ENCODE data around the gene KRTAP10-12.

The KRTAP10-12 gene

DNA sequence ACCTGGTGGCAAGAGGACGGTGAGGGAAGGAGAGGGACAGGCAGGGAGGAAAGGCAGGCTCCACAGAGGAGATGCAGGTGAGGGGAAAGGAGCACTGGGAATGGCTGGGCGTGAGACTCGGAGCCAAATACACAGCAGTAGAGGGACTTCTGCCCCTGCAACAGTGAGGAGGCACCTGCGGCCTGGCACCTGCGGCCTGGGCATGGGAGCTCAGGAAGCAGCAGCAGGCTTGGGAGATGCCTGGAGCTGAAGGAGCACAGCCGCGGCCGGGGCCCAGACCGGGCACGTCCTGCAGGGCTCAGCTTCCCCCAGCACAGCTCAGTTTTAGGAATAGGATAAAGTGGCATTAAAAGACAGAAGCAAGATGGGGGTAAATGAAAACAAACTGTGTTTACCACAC is 35.3 kb downstream of the KRTAP10-12 start:
- H3K4me1 ChIP-seq (ENCODE audit: control insufficient read depth in 2 of 2, insufficient read depth in 2 of 2, low read length in 2 of 2): peaks cover 0 to 4% of the 10 kb centered on the region in 2 donors
- no peak overlapping the region for H3K27ac ChIP-seq (ENCODE audit: low read depth in 2 of 2, low read length in 2 of 2)
- H3K9ac ChIP-seq (ENCODE audit: low read depth in 1 of 2, low read length in 2 of 2): no peak overlapping the region
- H3K36me3 ChIP-seq (ENCODE audit: control insufficient read depth in 2 of 2, insufficient read depth in 2 of 2, low read length in 2 of 2): no peaks in the 10 kb centered on the region
- H3K9me3 ChIP-seq (ENCODE audit: control insufficient read depth in 2 of 2, low read length in 2 of 2): peaks cover 0 to under 1% of the 10 kb centered on the region in 2 donors
- H3K4me3 ChIP-seq (ENCODE audit: low read length in 2 of 2): no peak overlapping the region
- H3K27me3 ChIP-seq (ENCODE audit: control insufficient read depth in 2 of 2, insufficient read depth in 2 of 2, low read length in 2 of 2): no peaks in the 10 kb centered on the region

DNA sequence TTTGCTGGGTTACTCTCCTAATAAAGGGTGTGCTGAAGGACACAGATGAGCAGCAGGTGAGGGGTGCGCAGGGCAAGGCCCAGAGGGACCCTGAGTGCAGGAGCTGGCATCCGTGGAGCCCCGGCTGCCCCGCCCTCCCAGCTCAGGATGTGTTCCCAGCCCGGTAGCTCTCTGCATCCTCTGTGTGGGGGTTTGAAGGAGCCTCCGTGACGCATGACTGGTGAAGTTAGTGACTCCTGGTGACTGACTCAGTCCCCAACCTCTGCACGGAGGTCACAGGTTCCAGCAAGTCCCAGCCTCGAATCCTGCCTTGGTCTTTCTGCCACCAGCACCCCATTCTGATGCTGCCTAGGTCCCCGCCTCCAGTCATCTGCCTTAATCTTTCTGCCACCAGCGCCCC is 36.0 kb downstream of the KRTAP10-12 start:
- Histone ChIP-seq H3K4me1 (ENCODE audit: control insufficient read depth in 2 of 2, insufficient read depth in 2 of 2, low read length in 2 of 2) (peaks cover 0 to 4% of the 10 kb centered on the region in 2 donors), H3K9me3 (ENCODE audit: control insufficient read depth in 2 of 2, low read length in 2 of 2) (peaks cover 0 to 3% of the 10 kb centered on the region in 2 donors), H3K27ac (ENCODE audit: low read depth in 2 of 2, low read length in 2 of 2) (no peak overlapping the region), H3K27me3 (ENCODE audit: control insufficient read depth in 2 of 2, insufficient read depth in 2 of 2, low read length in 2 of 2) (no peaks in the 10 kb centered on the region), H3K4me3 (ENCODE audit: low read length in 2 of 2) (no peak overlapping the region), H3K9ac (ENCODE audit: low read depth in 1 of 2, low read length in 2 of 2) (no peak overlapping the region), H3K36me3 (ENCODE audit: control insufficient read depth in 2 of 2, insufficient read depth in 2 of 2, low read length in 2 of 2) (no peaks in the 10 kb centered on the region)

DNA sequence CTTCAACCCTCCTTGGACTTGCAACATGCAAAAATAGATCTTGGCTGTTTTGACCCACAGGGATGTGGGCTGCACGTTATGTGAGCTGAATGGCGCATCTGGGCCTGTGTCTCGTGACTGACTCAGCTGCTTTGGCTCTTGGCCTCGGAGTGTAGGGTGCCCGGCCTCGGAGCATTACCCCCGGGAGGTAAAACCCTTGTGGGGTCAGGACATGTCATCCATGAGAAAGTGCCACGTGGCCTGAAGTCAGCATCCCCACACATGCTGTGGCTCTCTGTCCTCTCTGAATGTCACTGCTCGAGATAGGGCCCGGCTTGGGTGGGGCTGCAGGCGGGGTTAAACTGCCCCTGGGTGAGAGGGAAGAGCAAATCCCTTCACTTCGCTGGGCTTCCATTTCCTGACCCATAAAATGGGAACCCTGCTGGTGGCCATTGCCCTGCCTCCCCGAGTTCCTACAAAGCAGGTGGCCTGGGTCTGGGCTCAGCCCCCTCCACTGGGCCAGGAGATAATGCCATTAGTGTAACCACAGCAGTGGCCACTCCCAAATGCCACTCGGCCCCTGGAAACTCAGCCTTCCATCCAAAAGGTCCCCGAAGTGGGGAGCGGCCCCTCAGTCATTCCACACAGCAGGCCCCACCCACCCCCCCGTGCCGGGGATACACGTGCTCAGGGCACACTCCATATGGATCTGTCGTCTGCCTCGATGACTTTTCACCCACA is 37.2 kb downstream of the KRTAP10-12 start:
- H3K4me3 ChIP-seq (ENCODE audit: low read length in 2 of 2): no peak overlapping the region
- H3K27ac ChIP-seq (ENCODE audit: low read depth in 2 of 2, low read length in 2 of 2): no peak overlapping the region
- peaks cover 0 to 4% of the 10 kb centered on the region in 2 donors for H3K4me1 ChIP-seq (ENCODE audit: control insufficient read depth in 2 of 2, insufficient read depth in 2 of 2, low read length in 2 of 2)
- H3K36me3 ChIP-seq (ENCODE audit: control insufficient read depth in 2 of 2, insufficient read depth in 2 of 2, low read length in 2 of 2): no peaks in the 10 kb centered on the region
- H3K9ac ChIP-seq (ENCODE audit: low read depth in 1 of 2, low read length in 2 of 2): no peak overlapping the region
- H3K9me3 ChIP-seq (ENCODE audit: control insufficient read depth in 2 of 2, low read length in 2 of 2): peaks cover 0 to 3% of the 10 kb centered on the region in 2 donors
- no peaks in the 10 kb centered on the region for H3K27me3 ChIP-seq (ENCODE audit: control insufficient read depth in 2 of 2, insufficient read depth in 2 of 2, low read length in 2 of 2)

DNA sequence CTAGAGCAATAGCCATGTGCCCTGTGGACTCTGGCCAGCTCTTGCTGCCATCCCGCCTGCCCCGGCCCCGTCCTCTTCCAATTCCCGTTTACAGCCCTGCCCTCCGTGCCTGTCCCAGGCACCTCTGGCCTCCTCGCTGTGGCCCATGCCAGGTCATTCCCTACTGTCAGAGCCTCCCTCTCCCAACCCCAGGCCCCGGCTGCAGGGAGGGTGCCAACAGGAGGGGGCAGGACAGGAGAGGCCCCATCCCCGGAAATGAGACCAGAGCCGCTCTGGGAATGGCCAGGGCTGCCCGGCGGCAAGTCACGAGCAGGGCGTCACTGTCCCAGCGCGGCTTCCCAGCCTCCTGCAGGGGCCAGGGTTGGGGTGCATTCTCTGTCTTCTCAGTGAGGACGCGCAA is 37.9 kb downstream of the KRTAP10-12 start:
- Histone ChIP-seq H3K27ac (ENCODE audit: low read depth in 2 of 2, low read length in 2 of 2) (no peak overlapping the region), H3K9ac (ENCODE audit: low read depth in 1 of 2, low read length in 2 of 2) (no peak overlapping the region), H3K27me3 (ENCODE audit: control insufficient read depth in 2 of 2, insufficient read depth in 2 of 2, low read length in 2 of 2) (no peaks in the 10 kb centered on the region), H3K4me3 (ENCODE audit: low read length in 2 of 2) (no peak overlapping the region), H3K9me3 (ENCODE audit: control insufficient read depth in 2 of 2, low read length in 2 of 2) (peaks cover 0 to 3% of the 10 kb centered on the region in 2 donors), H3K36me3 (ENCODE audit: control insufficient read depth in 2 of 2, insufficient read depth in 2 of 2, low read length in 2 of 2) (no peaks in the 10 kb centered on the region), H3K4me1 (ENCODE audit: control insufficient read depth in 2 of 2, insufficient read depth in 2 of 2, low read length in 2 of 2) (peaks cover 0 to 4% of the 10 kb centered on the region in 2 donors)

DNA sequence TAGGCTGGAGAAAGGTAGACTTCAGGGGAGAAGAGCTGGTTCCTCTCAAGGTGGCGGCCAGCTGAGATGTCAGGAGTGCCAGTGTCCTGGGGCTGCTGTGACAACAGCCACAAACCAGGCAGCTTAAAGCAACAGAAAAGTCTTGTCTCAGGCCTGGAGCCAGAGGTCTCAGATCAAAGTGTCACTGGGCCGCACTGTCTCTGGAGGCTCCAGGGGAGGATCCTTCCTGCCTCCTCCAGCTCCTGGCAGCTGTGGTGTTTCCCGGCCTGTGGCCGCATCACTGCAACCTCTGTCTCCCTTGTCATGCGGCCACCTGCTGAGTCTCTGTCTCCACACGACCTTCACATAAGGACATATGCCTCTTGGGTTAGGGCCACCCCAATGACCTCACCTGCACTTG is 38.8 kb downstream of the KRTAP10-12 start:
- Histone ChIP-seq H3K9me3 (ENCODE audit: control insufficient read depth in 2 of 2, low read length in 2 of 2) (peaks cover 0 to 3% of the 10 kb centered on the region in 2 donors), H3K36me3 (ENCODE audit: control insufficient read depth in 2 of 2, insufficient read depth in 2 of 2, low read length in 2 of 2) (no peaks in the 10 kb centered on the region), H3K4me1 (ENCODE audit: control insufficient read depth in 2 of 2, insufficient read depth in 2 of 2, low read length in 2 of 2) (peaks cover 0 to 4% of the 10 kb centered on the region in 2 donors), H3K27me3 (ENCODE audit: control insufficient read depth in 2 of 2, insufficient read depth in 2 of 2, low read length in 2 of 2) (no peaks in the 10 kb centered on the region), H3K4me3 (ENCODE audit: low read length in 2 of 2) (no peak overlapping the region), H3K27ac (ENCODE audit: low read depth in 2 of 2, low read length in 2 of 2) (no peak overlapping the region), H3K9ac (ENCODE audit: low read depth in 1 of 2, low read length in 2 of 2) (no peak overlapping the region)

DNA sequence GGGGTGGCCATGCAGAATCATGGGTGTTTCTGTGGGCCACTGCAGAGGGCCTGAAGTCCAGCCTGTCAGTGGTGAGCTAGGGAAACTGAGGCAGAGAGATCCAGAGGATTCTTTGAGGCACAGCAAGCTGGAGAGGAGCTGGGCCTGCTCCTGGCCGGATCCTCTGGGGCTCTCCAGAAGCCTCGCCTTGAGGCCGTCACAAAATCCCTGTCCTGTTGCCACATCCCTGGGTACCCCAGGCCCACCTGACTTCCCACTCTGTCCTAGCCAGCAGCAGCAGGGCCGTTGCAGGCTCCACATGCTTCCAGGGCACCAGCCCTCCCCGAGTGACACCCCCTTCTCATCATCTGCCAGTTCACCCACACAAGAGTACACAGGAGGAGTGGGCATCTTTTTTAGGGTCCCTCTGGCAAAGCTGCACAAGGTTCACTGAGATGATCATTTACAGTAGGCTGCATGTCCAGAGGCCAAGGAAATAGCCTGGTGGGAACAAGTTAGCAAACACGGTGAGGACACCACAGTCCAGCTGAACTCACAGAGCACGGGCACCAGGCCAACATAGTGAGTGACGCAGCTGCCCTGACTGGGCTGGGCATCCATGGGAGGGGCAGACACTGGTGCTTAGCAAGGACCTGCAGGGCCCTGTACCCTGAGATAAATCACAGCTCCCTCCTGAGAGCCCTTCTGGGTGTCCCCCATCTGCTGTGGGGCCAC is 39.5 kb downstream of the KRTAP10-12 start:
- Histone ChIP-seq H3K4me1 (ENCODE audit: control insufficient read depth in 2 of 2, insufficient read depth in 2 of 2, low read length in 2 of 2) (peaks cover 0 to 4% of the 10 kb centered on the region in 2 donors), H3K4me3 (ENCODE audit: low read length in 2 of 2) (no peak overlapping the region), H3K27ac (ENCODE audit: low read depth in 2 of 2, low read length in 2 of 2) (no peak overlapping the region), H3K36me3 (ENCODE audit: control insufficient read depth in 2 of 2, insufficient read depth in 2 of 2, low read length in 2 of 2) (no peaks in the 10 kb centered on the region), H3K9me3 (ENCODE audit: control insufficient read depth in 2 of 2, low read length in 2 of 2) (peaks cover 0 to 3% of the 10 kb centered on the region in 2 donors), H3K27me3 (ENCODE audit: control insufficient read depth in 2 of 2, insufficient read depth in 2 of 2, low read length in 2 of 2) (no peaks in the 10 kb centered on the region), H3K9ac (ENCODE audit: low read depth in 1 of 2, low read length in 2 of 2) (no peak overlapping the region)

DNA sequence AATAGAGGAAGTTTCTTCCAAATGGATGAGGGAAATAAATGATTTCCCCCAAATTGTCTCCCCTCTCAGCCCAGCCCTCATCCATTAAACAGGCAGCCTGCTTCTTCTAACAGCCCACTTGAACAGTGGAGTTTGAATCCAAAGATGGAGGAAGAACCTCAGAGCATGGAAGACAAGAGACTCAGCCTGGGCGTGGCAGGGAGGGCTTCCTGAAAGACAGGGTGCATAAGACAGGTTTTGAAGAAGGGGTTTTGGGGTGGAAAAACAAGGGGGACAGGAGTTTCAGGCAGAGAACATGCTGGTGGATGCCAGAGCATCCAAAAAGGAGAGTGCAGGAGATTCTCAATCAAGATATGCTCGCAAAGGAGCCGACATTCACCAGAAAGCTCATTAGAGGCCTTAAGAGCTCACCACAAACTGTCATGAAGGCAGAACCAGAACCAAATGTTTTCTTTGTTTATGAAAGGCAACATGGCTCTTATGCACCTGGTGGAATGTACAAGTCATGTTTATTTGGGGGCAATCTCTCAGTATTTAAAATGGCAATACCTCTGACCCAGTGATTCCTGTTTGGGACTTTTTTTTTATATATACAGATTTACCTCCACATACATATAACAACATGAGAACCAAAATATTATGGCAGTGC is 40.9 kb downstream of the KRTAP10-12 start:
- Histone ChIP-seq H3K27ac (ENCODE audit: low read depth in 2 of 2, low read length in 2 of 2) (no peak overlapping the region), H3K4me1 (ENCODE audit: control insufficient read depth in 2 of 2, insufficient read depth in 2 of 2, low read length in 2 of 2) (peaks cover 0 to 4% of the 10 kb centered on the region in 2 donors), H3K9ac (ENCODE audit: low read depth in 1 of 2, low read length in 2 of 2) (no peak overlapping the region), H3K36me3 (ENCODE audit: control insufficient read depth in 2 of 2, insufficient read depth in 2 of 2, low read length in 2 of 2) (no peaks in the 10 kb centered on the region), H3K9me3 (ENCODE audit: control insufficient read depth in 2 of 2, low read length in 2 of 2) (peaks cover 0 to 3% of the 10 kb centered on the region in 2 donors), H3K4me3 (ENCODE audit: low read length in 2 of 2) (no peak overlapping the region), H3K27me3 (ENCODE audit: control insufficient read depth in 2 of 2, insufficient read depth in 2 of 2, low read length in 2 of 2) (no peaks in the 10 kb centered on the region)

DNA sequence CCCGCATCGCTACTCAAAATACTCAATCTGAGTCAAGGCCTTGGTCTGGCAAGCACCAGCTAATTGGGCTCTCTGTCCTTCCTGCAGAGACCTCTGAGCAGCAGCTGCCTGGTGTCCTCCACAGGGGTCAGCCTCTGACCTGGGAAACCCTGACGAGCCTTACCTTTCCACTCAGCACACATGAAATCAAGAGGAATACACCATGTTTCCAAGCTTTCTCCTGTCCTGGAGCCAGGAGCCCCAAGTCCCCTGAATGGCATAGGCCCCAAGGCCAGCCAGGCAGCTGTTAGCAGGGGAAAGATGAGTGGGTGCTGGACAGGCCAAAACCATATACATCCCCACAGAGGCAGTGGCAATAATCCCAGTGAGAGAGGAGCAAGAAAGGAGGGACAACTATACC is 41.6 kb downstream of the KRTAP10-12 start:
- H3K9ac ChIP-seq (ENCODE audit: low read depth in 1 of 2, low read length in 2 of 2): no peak overlapping the region
- H3K4me1 ChIP-seq (ENCODE audit: control insufficient read depth in 2 of 2, insufficient read depth in 2 of 2, low read length in 2 of 2): peaks cover 0 to 4% of the 10 kb centered on the region in 2 donors
- H3K36me3 ChIP-seq (ENCODE audit: control insufficient read depth in 2 of 2, insufficient read depth in 2 of 2, low read length in 2 of 2): no peaks in the 10 kb centered on the region
- no peak overlapping the region for H3K4me3 ChIP-seq (ENCODE audit: low read length in 2 of 2)
- no peak overlapping the region for H3K27ac ChIP-seq (ENCODE audit: low read depth in 2 of 2, low read length in 2 of 2)
- H3K27me3 ChIP-seq (ENCODE audit: control insufficient read depth in 2 of 2, insufficient read depth in 2 of 2, low read length in 2 of 2): no peaks in the 10 kb centered on the region
- peaks cover 0 to 3% of the 10 kb centered on the region in 2 donors for H3K9me3 ChIP-seq (ENCODE audit: control insufficient read depth in 2 of 2, low read length in 2 of 2)

DNA sequence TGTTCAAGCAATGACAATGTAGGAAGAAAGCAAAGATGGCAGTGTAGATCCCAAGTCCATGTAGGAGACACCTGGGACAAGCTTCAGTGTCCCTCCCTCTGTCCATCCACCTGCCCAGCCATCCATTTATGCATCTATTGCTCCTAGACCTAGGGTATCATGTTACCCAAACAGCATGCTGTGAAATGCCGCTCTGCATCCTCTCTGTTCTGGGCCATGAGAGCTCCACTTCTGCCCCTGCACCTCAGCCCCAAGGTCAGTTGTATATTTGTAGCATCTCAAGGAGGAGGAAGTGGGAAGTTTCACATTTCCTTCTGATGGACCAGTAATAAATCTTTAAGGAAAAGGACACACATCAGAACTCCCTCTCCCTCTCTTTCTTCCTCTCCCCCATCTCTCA is 42.3 kb downstream of the KRTAP10-12 start:
- no peak overlapping the region for H3K4me3 ChIP-seq (ENCODE audit: low read length in 2 of 2)
- no peaks in the 10 kb centered on the region for H3K27me3 ChIP-seq (ENCODE audit: control insufficient read depth in 2 of 2, insufficient read depth in 2 of 2, low read length in 2 of 2)
- H3K36me3 ChIP-seq (ENCODE audit: control insufficient read depth in 2 of 2, insufficient read depth in 2 of 2, low read length in 2 of 2): no peaks in the 10 kb centered on the region
- H3K9me3 ChIP-seq (ENCODE audit: control insufficient read depth in 2 of 2, low read length in 2 of 2): peaks cover 0 to 3% of the 10 kb centered on the region in 2 donors
- H3K9ac ChIP-seq (ENCODE audit: low read depth in 1 of 2, low read length in 2 of 2): no peak overlapping the region
- no peak overlapping the region for H3K27ac ChIP-seq (ENCODE audit: low read depth in 2 of 2, low read length in 2 of 2)
- H3K4me1 ChIP-seq (ENCODE audit: control insufficient read depth in 2 of 2, insufficient read depth in 2 of 2, low read length in 2 of 2): peaks cover 0 to 4% of the 10 kb centered on the region in 2 donors

DNA sequence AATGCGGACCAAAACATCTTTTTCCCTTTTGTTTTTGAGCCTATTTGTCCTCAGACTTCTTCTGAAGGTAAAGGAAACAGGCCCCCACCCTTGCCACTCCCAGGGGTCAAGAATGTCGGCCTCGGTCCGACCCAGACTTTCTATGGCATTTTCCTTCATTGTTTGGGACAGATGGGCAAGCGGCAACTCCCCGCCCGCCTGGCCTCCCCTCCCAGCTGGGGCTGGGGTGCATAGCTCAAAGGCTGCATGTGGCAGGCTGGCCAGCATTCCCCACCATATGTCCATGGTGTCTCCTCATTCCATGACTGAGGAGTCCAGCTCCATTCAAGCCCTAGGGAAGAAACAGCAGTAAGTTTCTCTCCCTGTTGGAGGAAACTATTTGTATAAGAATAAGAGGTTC is 43.8 kb downstream of the KRTAP10-12 start:
- H3K27ac ChIP-seq (ENCODE audit: low read depth in 2 of 2, low read length in 2 of 2): no peak overlapping the region
- H3K27me3 ChIP-seq (ENCODE audit: control insufficient read depth in 2 of 2, insufficient read depth in 2 of 2, low read length in 2 of 2): no peaks in the 10 kb centered on the region
- H3K4me1 ChIP-seq (ENCODE audit: control insufficient read depth in 2 of 2, insufficient read depth in 2 of 2, low read length in 2 of 2): peaks cover 0 to 4% of the 10 kb centered on the region in 2 donors
- peaks cover 0 to 3% of the 10 kb centered on the region in 2 donors for H3K9me3 ChIP-seq (ENCODE audit: control insufficient read depth in 2 of 2, low read length in 2 of 2)
- no peak overlapping the region for H3K9ac ChIP-seq (ENCODE audit: low read depth in 1 of 2, low read length in 2 of 2)
- H3K36me3 ChIP-seq (ENCODE audit: control insufficient read depth in 2 of 2, insufficient read depth in 2 of 2, low read length in 2 of 2): no peaks in the 10 kb centered on the region
- H3K4me3 ChIP-seq (ENCODE audit: low read length in 2 of 2): no peak overlapping the region
